Sigmoid colon (tissue), 4 donors: Measurements from ENCODE around the gene BAZ1A.

Experiments
- CTCF ChIP-seq, 4 experiments: fragments of 450-650 bp in 3 of 4; fragments of 200-600 bp in 1 of 4; IDR thresholded peaks; one replicate each; pipeline ENCODE4 v1.5.1; 2016 to 2019; ENCODE audit warnings: antibody characterized with exemption in 4 of 4, mild to moderate bottlenecking in 3 of 4, moderate library complexity in 2 of 4
- EP300 ChIP-seq, 4 donors: sonication (generic); formaldehyde crosslinking; IDR thresholded peaks; one replicate each; pipeline ENCODE4 v1.6.1; 2017; ENCODE audit warnings: antibody characterized with exemption in 4 of 4
- POLR2A ChIP-seq, 2 donors: fragments of 450-650 bp; IDR thresholded peaks; one replicate each; pipeline ENCODE4 v1.6.1; 2016; ENCODE audit warnings: antibody characterized with exemption in 2 of 2, mild to moderate bottlenecking in 2 of 2, moderate library complexity in 2 of 2

GRCh38 chr14:34782031-34782430 is 93.1 kb downstream of the BAZ1A start:
- TF ChIP-seq CTCF (IDR thresholded peaks at IDR 0.05) (no peak), EP300 (IDR thresholded peaks at IDR 0.05) (no peak), POLR2A (IDR thresholded peaks at IDR 0.05) (no peak)
